ENCODE data around the gene GCLM.

GCLM gene

GRCh38 chr1:93845538-93846205 is 63.6 kb downstream of the GCLM start:
- DNase-seq: peak; percentile 89

GRCh38 chr1:93844262-93845045 is 64.8 kb downstream of the GCLM start:
- peak; percentile 91 for DNase-seq

- no peak for DNase-seq
Measured at GRCh38 chr1:93842750-93843500, 66.3 kb downstream of the GCLM start.

GRCh38 chr1:93841771-93842170 is 67.5 kb downstream of the GCLM start:
- DNase-seq: no peak

GRCh38 chr1:93840956-93841482 is 68.2 kb downstream of the GCLM start:
- no peak for DNase-seq

GRCh38 chr1:93839753-93840152 is 69.5 kb downstream of the GCLM start:
- no peak for DNase-seq

- DNase-seq: no peak
Measured at GRCh38 chr1:93839307-93839706, 69.9 kb downstream of the GCLM start.

GRCh38 chr1:93837961-93838360 is 71.3 kb downstream of the GCLM start:
- no peak for DNase-seq

Measured in DMS53 (cell line).